ENCODE data around the gene PAPSS1.
A peak's percentile ranks its signal among the peaks of the same experiment; 100 is the strongest.
"Not testable (repeated sequence)": the region's sequence is repeated elsewhere in the genome, so short reads cannot be mapped to it uniquely, and the experiment has no call there.

PAPSS1 gene

GRCh38 chr4:107726131-107726925 is 6.3 kb upstream of the PAPSS1 start:
- DNase-seq (ENCODE audit: low read depth) = not testable (repeated sequence)

- DNase-seq (ENCODE audit: low read depth) = no peak
Observed at GRCh38 chr4:107725281-107725859, 5.3 kb upstream of the PAPSS1 start.

GRCh38 chr4:107723331-107723730 is 3.3 kb upstream of the PAPSS1 start:
- DNase-seq (ENCODE audit: low read depth) = not testable (repeated sequence)

GRCh38 chr4:107721436-107722100 is 1.5 kb upstream of the PAPSS1 start:
- DNase-seq (ENCODE audit: low read depth) = peak; percentile 13

- no peak for DNase-seq (ENCODE audit: low read depth)
Observed at GRCh38 chr4:107719207-107719921, 670 bp downstream of the PAPSS1 start.

- DNase-seq (ENCODE audit: low read depth) = no peak
Observed at GRCh38 chr4:107718351-107718965, 1.6 kb downstream of the PAPSS1 start.

- DNase-seq (ENCODE audit: low read depth) = no peak
Observed at GRCh38 chr4:107714256-107714655, 5.8 kb downstream of the PAPSS1 start.

GRCh38 chr4:107712236-107712635 is 7.8 kb downstream of the PAPSS1 start:
- DNase-seq (ENCODE audit: low read depth) = no peak

GRCh38 chr4:107711831-107712230 is 8.2 kb downstream of the PAPSS1 start:
- DNase-seq (ENCODE audit: low read depth) = no peak

GRCh38 chr4:107710493-107711459 is 9.3 kb downstream of the PAPSS1 start:
- DNase-seq (ENCODE audit: low read depth) = no peak

- no peak for DNase-seq (ENCODE audit: low read depth)
Observed at GRCh38 chr4:107709916-107710315, 10.1 kb downstream of the PAPSS1 start.

- DNase-seq (ENCODE audit: low read depth) = no peak
Observed at GRCh38 chr4:107708225-107708624, 11.8 kb downstream of the PAPSS1 start.

- no peak for DNase-seq (ENCODE audit: low read depth)
Observed at GRCh38 chr4:107705742-107706556, 14.1 kb downstream of the PAPSS1 start.

- DNase-seq (ENCODE audit: low read depth) = no peak
Observed at GRCh38 chr4:107701565-107701964, 18.5 kb downstream of the PAPSS1 start.

GRCh38 chr4:107699466-107700206 is 20.4 kb downstream of the PAPSS1 start:
- no peak for DNase-seq (ENCODE audit: low read depth)

- DNase-seq (ENCODE audit: low read depth) = not testable (repeated sequence)
Observed at GRCh38 chr4:107696187-107696586, 23.8 kb downstream of the PAPSS1 start.

GRCh38 chr4:107693132-107693531 is 26.9 kb downstream of the PAPSS1 start:
- no peak for DNase-seq (ENCODE audit: low read depth)

- DNase-seq (ENCODE audit: low read depth) = no peak
Observed at GRCh38 chr4:107692202-107692601, 27.8 kb downstream of the PAPSS1 start.

- DNase-seq (ENCODE audit: low read depth) = no peak
Observed at GRCh38 chr4:107691378-107691777, 28.7 kb downstream of the PAPSS1 start.

Measured in activated T-helper 1 cell treated with Interleukin-2 at 50 U/mL for 16 hours (primary cell).